ENCODE data around the gene CFAP45.

The CFAP45 gene, protein sequence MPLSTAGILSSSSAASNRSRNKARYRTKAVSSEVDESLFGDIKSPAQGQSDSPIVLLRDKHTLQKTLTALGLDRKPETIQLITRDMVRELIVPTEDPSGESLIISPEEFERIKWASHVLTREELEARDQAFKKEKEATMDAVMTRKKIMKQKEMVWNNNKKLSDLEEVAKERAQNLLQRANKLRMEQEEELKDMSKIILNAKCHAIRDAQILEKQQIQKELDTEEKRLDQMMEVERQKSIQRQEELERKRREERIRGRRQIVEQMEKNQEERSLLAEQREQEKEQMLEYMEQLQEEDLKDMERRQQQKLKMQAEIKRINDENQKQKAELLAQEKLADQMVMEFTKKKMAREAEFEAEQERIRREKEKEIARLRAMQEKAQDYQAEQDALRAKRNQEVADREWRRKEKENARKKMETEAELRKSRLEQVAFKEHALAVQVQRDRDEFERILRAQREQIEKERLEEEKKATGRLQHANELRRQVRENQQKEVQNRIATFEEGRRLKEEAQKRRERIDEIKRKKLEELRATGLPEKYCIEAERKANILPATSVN

DNA sequence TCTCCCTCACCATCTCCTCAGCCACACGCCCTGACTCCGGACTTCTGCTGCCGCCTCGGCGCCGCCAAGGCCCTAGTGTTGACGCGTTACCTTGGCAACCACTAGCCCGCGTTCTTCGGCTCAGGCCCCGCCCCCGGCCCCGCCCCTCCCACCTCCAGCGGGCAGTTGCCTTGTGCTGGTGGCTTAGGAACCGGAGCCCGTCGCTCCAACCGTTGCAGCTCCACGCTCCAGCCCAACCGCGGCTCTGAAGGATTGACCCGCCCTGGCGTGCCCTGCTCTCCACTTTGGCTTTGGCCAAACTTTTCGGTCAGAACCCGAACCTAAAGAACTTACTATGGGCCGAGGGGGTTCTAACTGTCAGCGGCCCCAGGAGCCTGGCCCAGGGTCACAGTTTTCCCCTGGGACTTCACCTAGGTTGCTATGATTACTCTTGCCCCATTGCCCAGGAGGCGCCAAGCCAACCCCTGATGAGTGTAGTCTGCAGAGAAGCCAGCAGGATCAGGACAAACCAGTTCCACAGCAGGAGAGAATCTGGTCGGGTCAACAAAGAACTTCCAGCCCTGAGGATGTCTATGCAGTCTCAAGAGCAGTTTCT is at the start of gene CFAP45:
TSS of gene CFAP45 (minus strand) at position 80 of the 595 bp plus-strand sequence. CDS start at position 13, 67 bp downstream.
- intact Hi-C loops (cut with micrococcal nuclease): no loop called here
- Mint-ChIP-seq H3K27ac (peak within 1 kb of the TSS; percentile 83), H3K4me1 (ENCODE audit: low read depth) (peaks cover 56% of the 10 kb centered on the region), H3K9me3 (no peaks in the 10 kb centered on the region), H3K36me3 (ENCODE audit: low read depth) (no peaks in the 10 kb centered on the region), H3K4me3 (peak within 1 kb of the TSS; percentile 41), H3K27me3 (peaks cover 18% of the 10 kb centered on the region)

DNA sequence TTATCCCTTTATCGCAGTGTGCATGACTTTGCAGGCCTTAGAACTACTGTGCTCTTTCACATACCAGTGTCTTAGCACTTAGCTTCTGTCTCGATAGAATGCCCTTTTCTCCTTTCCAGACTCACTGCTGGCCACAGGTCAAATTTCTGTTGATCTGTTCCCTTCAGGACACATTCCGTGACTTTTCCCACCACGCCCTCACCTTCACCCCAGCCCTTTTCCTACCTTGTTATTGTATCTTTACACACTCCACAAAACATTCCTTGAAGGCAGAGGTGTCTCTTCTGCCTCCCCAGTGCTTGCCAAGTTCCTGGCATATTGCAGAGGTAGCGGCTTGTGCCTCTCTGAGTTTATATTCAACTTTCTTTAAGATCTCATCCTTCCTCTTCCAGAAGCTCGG is 49.2 kb upstream of the CFAP45 start:
- H3K27ac Mint-ChIP-seq: peak overlapping the region; percentile 65
- H3K4me1 Mint-ChIP-seq (ENCODE audit: low read depth): peaks cover 85% of the 10 kb centered on the region
- intact Hi-C loops (cut with micrococcal nuclease): no loop called here
- H3K36me3 Mint-ChIP-seq (ENCODE audit: low read depth): no peaks in the 10 kb centered on the region
- no peaks in the 10 kb centered on the region for H3K9me3 Mint-ChIP-seq
- H3K4me3 Mint-ChIP-seq: peak overlapping the region; percentile 52
- peaks cover 21% of the 10 kb centered on the region for H3K27me3 Mint-ChIP-seq

DNA sequence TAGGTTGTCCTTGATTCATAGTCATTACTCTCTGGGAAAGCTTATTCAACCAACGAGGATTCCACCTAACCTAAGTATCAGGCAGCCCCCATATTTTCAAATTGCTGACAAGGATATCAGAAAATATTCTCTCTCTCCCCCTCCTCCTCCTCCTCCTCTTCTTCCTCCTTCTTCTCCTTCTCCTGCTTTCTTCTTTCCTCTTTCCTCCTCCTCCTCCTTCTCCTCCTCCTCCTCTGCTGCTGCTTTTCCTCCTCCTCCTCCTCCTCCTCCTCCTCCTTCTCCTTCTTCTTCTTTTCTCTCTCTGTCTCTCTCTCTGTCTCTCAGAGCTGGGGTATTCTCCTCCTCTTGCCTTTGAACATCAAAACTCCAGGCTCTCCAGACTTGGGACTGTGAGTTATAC is 48.0 kb upstream of the CFAP45 start:
- intact Hi-C loops (cut with micrococcal nuclease): no loop called here
- Mint-ChIP-seq H3K27me3 (peaks cover 23% of the 10 kb centered on the region), H3K36me3 (ENCODE audit: low read depth) (no peaks in the 10 kb centered on the region), H3K9me3 (no peaks in the 10 kb centered on the region), H3K4me3 (no peak overlapping the region), H3K4me1 (ENCODE audit: low read depth) (peaks cover 85% of the 10 kb centered on the region), H3K27ac (peak overlapping the region; percentile 44)

DNA sequence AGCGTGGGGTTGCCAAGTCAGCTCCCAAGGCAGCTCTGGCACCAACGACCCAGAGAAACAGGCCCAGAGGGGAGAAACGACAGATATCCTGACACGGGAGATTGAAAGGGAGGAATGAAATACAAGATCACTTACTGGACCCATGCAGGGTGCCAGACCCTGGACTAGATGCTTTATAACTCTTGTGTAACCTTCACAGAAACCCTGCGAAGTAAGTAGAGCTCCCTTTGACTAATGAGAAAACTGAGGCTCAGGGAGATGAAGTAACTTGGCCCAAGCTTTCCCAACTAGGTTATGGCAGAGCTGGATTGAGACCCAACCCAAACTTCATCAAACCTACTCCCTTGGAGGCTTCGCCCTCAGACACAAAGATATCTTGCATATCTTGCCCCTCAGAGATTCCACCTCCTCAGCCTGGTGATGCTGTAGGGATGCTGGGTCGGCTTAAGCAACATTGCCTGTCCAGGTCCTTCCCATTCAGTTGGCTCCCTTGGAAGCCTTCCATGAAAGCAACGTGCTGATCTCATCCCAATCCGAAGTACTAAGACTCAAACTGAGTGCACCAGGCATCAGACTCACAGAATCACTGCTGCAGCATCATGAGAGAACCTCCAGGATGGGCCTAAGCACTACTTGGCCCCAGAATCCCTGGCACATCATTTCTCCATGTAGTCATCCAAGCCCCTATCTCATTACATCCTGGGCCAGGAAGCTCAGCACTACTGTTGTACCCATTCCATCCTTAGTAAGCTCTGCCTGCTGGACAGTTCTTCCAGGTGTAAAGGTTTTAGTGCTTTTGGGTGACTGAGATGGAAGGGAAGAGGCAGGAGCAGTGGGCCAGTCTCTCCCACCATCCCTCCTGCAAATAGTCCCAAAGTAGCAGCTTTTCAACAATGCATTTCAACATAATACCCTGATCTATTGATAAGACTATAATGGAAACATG is 46.5 kb upstream of the CFAP45 start:
- Mint-ChIP-seq H3K27ac (peak overlapping the region; percentile 3), H3K27me3 (peaks cover 23% of the 10 kb centered on the region), H3K4me3 (peak overlapping the region; percentile 67), H3K4me1 (ENCODE audit: low read depth) (peaks cover 84% of the 10 kb centered on the region), H3K9me3 (no peaks in the 10 kb centered on the region), H3K36me3 (ENCODE audit: low read depth) (no peaks in the 10 kb centered on the region)
- intact Hi-C loops (cut with micrococcal nuclease): no loop called here

DNA sequence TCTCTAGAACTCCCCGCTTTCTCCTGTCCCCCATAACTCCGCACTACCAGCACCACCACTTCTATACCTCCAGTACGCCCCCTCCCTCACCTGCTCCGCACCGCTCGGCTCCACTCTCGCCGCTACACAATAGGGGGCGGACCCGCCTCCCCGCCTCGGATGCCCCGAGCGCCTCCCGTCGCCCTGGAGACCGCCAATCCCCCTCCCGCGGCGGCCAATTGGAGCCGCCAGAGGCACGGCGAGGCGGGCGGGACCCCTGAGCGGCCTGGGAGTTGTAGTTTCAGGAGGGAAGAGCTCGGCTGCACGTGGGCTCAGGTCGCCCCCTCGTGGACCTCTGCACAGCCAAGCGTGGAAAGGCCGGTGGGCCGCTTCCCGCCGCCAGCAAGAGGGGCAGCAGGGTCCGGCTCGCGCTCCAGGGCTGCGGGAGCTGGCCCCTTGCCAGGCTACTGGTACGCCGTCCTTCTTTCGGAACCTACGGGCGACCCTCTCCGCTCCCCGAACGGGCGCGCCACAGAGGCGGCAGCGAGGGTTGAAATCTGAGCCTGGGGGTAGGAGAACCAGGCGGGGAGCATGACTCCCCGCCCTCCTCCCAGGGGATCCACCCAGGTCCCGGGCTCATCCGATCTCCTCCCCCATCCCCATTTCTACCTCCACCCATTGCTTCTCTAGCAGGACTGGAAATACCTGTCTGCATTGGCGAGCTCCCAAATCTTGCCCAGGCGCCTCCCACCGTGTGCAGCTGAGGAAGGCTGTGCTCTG is 45.7 kb upstream of the CFAP45 start, which contains the start of gene IGSF9:
TSS of gene IGSF9 (minus strand) at position 131 of the 759 bp plus-strand sequence. CDS start 2,159 bp downstream, outside the sequence.
- Mint-ChIP-seq H3K27me3 (peaks cover 23% of the 10 kb centered on the region), H3K9me3 (no peaks in the 10 kb centered on the region), H3K4me3 (peak within 1 kb of the TSS; percentile 67), H3K27ac (peak within 1 kb of the TSS; percentile 3), H3K36me3 (ENCODE audit: low read depth) (no peaks in the 10 kb centered on the region), H3K4me1 (ENCODE audit: low read depth) (peaks cover 81% of the 10 kb centered on the region)
- intact Hi-C loops (cut with micrococcal nuclease): no loop called here

DNA sequence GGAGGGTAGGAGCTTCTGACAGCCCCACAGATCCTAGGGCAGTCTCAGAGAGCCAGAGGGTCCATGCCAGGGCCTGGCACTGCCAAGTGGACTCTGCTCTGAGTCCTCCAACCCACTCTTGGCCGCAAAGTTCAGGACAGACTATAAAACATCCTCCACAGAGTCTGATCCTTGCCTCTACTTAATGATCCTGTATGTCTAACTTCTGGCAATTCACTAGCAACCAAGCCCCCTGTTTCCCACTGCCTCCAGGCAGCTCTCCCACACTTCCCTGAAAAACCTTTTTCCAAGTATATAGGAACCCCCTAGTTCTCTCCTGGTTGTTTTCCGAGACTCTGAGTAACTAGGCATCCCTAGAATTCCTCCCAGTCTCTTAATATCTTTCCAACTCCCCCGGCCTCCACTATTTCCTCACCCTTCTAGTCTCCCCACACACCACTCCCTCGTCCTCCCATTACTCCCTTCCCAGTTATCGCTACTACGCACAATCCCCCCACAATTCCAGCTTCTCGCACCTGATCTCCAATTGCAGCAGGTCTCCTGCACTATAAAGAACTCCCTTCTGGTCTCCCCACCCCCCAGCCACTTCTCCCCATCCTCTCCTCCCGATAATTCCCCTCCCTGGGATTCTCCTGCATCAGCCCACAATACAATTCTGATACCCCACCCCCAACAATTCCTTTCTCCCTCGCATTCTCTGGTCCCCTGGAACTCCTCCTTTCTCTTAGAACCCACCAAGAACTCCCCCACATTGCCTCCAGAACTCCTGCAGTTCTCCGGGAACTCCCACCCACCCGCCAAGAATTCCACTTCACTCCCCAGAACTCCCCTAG is 44.9 kb upstream of the CFAP45 start:
- Mint-ChIP-seq H3K27ac (peak overlapping the region; percentile 3), H3K36me3 (ENCODE audit: low read depth) (no peaks in the 10 kb centered on the region)

DNA sequence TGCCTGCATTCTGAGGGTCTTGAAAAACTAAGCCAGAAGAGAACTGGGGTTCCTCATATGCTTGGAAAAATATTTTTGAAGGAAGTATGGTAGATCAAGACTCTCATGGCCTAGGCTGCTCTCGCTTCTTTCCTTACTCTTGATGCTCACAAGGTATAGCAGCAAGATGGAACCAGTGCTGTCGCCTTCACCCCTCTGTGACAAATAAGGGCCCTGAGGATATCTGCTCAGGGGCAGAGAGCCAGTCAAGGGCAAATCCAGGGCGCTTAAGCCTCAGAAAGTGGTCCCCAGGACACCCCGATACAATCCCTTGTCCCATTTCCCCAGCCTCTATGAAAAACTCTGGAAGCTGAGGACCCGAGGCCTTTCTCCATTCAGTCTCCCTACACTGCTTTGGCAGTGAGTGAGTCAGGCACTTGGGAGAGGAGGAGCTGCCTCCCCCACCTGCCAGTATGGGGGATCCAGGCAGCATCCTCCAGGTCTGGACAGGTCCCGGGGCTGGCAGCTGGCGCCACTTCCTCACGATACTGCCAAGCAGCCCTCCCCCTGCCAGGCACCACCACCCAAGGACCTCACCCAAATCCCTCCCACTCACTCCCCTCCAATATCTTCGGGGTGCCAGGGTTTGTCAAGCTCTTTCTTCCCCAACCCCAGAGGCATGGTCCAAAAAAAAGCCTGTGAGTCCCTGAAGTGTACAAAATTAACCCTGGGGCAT is 44.1 kb upstream of the CFAP45 start:
- Mint-ChIP-seq H3K4me3 (no peak overlapping the region), H3K4me1 (ENCODE audit: low read depth) (peaks cover 78% of the 10 kb centered on the region), H3K36me3 (ENCODE audit: low read depth) (no peaks in the 10 kb centered on the region), H3K27me3 (peaks cover 25% of the 10 kb centered on the region), H3K27ac (peak overlapping the region; percentile 3), H3K9me3 (no peaks in the 10 kb centered on the region)
- intact Hi-C loops (cut with micrococcal nuclease): no loop called here

More for the DNA sequence above, 44.9 kb upstream of the CFAP45 start:
- peaks cover 23% of the 10 kb centered on the region for H3K27me3 Mint-ChIP-seq
- H3K4me3 Mint-ChIP-seq: peak overlapping the region; percentile 67
- no peaks in the 10 kb centered on the region for H3K9me3 Mint-ChIP-seq
- intact Hi-C loops (cut with micrococcal nuclease): no loop called here
- peaks cover 79% of the 10 kb centered on the region for H3K4me1 Mint-ChIP-seq (ENCODE audit: low read depth)

DNA sequence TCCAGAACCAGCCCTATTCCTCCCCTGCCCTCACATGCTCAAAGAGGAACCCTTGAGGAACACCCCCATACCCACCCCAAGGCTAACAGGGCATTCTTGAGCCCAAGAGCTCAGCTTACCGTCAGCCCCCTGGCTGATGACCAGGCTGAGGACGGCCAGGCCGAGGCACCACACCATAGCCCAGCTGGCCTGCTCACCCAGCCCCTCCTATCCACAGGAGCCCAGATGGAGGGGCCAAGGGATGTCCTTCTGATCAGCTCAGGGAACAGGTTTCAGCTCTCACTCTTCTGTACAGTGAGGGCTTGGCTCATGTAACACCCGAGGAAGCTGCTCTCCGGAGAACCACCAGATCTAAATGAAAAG is 43.3 kb upstream of the CFAP45 start:
- no peak overlapping the region for H3K27ac Mint-ChIP-seq
- H3K36me3 Mint-ChIP-seq (ENCODE audit: low read depth): no peaks in the 10 kb centered on the region
- no peak overlapping the region for H3K4me3 Mint-ChIP-seq
- intact Hi-C loops (cut with micrococcal nuclease): no loop called here
- H3K9me3 Mint-ChIP-seq: no peaks in the 10 kb centered on the region
- peaks cover 26% of the 10 kb centered on the region for H3K27me3 Mint-ChIP-seq
- H3K4me1 Mint-ChIP-seq (ENCODE audit: low read depth): peaks cover 81% of the 10 kb centered on the region

DNA sequence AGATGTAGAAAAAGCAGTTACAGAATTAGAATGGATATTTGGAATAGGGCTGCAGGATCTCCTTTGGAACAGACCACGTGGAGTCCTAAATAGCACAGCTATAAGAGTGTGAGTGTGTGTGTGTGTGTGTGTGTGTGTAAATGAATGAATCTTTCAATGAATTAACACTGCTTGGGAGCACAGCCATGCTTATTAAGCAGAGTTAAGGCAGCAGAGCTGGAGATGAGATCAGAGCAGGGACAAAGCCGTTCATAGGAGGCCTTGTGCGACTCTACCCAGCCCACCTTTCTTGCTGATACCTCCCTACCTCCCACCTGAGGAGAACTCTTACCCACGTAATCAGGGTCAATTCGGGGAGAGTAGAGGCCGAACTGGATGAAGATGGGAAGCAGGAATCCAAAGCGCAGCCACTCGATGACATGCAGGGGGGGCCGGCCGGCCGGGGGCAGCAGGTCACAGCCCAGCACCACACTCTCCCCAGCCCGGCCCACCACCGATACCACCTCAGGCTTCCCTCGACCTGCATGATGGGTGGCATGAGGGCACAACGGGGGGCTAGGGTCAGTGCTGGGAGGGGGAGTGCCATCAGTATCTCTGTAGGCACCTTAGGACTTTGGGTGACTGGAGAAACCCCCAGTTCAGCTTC is 42.8 kb upstream of the CFAP45 start:
- no peak overlapping the region for H3K4me3 Mint-ChIP-seq
- no peaks in the 10 kb centered on the region for H3K9me3 Mint-ChIP-seq
- intact Hi-C loops (cut with micrococcal nuclease): no loop called here
- H3K27me3 Mint-ChIP-seq: peaks cover 26% of the 10 kb centered on the region
- H3K4me1 Mint-ChIP-seq (ENCODE audit: low read depth): peaks cover 81% of the 10 kb centered on the region
- H3K27ac Mint-ChIP-seq: peak overlapping the region; percentile 5
- no peaks in the 10 kb centered on the region for H3K36me3 Mint-ChIP-seq (ENCODE audit: low read depth)

DNA sequence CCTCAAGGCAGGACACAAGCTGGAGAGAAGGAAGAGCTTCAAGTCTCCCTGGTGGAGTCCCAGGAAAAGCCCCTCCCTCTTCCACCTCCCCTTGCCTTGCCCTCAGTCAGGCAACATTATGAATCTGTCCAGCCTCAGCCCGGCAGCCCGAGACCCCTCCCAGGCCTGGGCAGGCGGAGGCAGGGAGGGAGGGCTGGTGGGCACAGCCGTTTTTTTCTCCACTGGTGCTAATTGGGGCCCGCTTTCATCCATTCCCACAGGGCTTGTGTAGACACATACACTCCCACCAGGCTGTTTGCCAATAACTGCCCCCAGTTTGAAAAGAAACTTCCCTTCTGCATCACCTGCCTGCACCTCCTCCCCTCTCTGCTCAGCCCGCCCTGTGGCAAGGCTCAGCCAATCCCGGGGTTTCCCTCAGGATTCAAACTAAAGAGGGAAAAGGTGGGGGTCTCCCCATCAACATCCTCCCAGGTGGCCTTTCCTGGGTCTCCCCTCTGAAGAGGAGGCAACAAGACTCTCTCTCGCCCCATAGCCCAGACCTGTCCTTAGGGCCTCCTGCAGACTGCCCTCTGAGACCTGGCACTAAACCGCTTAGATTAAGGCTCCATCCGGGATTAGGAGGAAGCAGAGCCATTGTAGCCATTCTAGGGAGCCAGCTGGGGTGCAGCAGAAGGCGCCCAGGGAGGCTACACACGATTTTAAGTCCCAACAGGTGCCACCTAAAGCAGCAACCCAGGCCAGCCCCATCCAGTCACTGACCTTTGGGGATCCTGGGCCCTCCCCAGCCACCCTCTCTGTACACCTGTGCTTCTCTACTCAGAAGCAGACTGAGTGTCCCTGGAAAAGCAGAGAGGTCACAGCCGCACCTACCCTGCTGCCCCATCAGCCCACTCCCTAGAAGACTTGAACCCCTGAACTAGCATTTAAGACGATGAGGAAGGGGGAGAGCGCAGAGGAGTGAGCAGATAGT is 41.9 kb upstream of the CFAP45 start:
- Mint-ChIP-seq H3K36me3 (ENCODE audit: low read depth) (no peaks in the 10 kb centered on the region), H3K4me3 (no peak overlapping the region), H3K9me3 (no peaks in the 10 kb centered on the region), H3K27me3 (peaks cover 26% of the 10 kb centered on the region), H3K4me1 (ENCODE audit: low read depth) (peaks cover 86% of the 10 kb centered on the region), H3K27ac (peak overlapping the region; percentile 5)
- intact Hi-C loops (cut with micrococcal nuclease): no loop called here

DNA sequence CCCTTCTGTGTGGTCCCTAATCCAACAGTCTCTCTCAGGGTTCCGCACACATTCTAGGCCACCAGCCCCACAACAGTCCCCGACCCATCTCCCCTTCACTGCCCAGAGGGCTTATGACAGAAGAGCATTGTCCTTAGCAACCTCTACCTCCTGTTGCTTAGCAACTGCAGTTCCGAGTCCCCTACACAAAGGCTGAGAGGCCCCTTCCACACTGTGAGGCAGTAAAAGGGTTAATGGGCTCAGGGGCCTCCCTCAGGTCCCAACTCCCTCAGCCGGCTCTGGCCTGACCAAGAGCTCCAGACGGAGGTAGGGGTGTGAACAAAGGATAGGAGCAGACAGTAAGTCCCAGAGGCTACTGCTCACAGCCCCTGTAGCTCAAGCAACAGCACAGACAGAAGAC is 41.2 kb upstream of the CFAP45 start:
- intact Hi-C loops (cut with micrococcal nuclease): no loop called here
- H3K27me3 Mint-ChIP-seq: peaks cover 25% of the 10 kb centered on the region
- no peak overlapping the region for H3K4me3 Mint-ChIP-seq
- H3K36me3 Mint-ChIP-seq (ENCODE audit: low read depth): no peaks in the 10 kb centered on the region
- H3K9me3 Mint-ChIP-seq: no peaks in the 10 kb centered on the region
- peaks cover 93% of the 10 kb centered on the region for H3K4me1 Mint-ChIP-seq (ENCODE audit: low read depth)
- no peak overlapping the region for H3K27ac Mint-ChIP-seq
